GM18505 (cell line): Measurements from ENCODE around the gene CCNYL1.
"Not testable (repeated sequence)": the region's sequence is repeated elsewhere in the genome, so short reads cannot be mapped to it uniquely, and the experiment has no call there.

Experiments used
- ATAC-seq: cut with Tn5 transposase; IDR thresholded peaks from one replicate; pipeline ENCODE4 v1.9.1; 2021; ENCODE audit not compliant: unreplicated experiment
- POLR2A ChIP-seq: IDR thresholded peaks from 4 replicates; pipeline ENCODE4 v1.6.1; 2011; ENCODE audit warnings: borderline replicate concordance; ENCODE audit not compliant: insufficient read depth, insufficient read length; ENCODE audit errors: extremely low read depth

Gene CCNYL1

DNA sequence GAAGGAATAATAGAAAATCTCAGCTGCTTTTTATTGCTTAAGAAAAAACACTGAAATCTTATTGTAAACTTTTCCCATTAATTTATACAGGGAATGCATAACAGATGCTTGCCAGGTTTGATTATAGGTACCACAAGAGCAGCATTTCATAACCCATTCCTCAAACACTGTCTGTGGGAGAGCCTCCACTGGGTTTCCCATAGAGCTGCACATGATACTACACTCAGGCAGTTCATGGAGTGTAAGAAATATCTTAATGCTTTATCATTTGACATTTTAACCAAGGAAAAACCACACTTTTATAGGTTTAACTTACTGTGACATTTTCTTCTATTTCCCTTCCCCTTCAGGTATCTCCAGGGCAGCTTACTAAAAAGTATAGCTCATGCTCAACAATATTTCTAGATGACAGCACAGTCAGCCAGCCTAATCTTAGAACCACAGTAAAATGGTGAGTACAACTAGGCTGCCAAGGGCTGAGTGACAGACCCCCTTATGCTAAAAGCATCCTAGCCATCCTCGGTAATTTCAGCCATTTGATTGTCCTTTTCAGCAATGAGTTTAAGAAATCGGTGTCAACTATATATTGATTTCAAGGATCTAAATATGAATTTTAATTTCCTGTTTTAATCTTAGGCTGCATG, 22.3 kb downstream of the CCNYL1 start:
- no peak for ATAC-seq
- TF ChIP-seq POLR2A = no peak

DNA sequence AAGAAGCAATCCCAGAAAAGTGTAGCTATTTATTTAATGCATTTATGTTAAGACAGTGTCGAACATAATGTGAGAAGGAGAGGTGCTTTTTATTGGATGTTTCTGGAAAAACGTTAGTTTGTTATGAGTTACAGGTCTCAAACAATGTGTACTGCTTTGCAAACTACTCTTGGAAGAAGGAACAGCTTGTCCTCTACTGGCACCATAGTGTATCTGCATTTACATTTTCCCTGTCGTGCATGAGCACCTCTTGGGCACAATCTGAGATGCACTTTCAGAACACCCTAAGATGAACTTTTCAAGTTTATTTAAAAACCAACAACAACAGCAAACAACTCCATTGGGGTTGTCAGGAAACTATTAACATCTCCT, 22.8 kb downstream of the CCNYL1 start:
- no peak for TF ChIP-seq POLR2A
- peak; percentile 49 for ATAC-seq

DNA sequence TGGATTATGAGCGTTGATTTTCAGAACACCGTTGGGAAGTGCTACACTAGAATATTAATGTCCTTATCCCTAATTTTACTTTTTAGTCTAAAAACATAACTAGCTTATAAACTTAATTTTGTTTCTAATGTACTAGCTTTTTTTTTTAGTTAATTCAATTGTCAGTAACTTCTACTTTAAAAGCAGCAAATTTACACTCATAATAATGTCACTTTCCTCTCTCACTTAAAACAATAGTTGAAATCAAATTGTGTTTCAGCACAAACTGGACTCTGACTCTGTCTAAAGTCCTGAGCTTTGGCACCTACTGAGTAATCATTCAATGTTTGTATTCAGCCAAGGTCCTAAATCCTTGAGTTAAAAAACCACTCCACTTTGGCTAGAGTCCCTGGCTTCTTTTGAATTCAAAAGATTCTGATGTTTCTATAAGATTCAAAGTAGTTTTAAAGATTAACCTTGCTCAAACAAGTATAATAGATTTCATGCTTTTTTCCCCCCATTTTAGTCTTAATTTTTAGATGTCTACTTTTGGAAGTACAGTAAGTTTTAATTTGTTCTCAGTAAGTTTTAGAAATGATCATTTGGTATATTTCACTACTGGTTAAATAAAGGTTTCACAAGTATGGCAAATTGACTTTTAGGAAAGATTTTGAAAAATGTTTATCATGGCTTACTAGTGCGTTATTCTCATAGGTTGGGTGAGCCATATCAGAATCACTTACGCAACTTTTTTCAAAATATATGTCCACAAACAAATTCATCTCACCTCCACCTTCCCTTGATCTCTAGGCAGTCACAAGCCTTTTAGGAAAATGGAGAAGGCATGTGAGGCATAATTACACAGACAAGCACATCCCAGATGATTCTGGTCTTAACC, 23.4 kb downstream of the CCNYL1 start:
- ATAC-seq = no peak
- no peak for TF ChIP-seq POLR2A

DNA sequence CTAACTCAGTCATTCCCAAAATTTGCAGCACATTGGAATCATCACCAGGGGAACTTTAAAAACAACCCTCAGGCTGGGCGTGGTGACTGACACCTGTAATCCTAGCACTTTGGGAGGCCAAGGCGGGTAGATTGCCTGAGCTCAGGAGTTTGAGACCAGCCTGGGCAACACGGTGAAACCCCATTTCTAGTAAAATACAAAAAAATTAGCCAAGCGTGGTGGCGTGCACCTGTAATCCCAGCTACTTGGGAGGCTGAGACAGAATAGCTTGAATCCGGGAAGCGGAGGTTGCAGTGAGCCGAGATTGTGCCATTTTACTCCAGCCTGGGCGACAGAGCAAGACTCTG, 24.0 kb downstream of the CCNYL1 start:
- not testable (repeated sequence) for ATAC-seq

DNA sequence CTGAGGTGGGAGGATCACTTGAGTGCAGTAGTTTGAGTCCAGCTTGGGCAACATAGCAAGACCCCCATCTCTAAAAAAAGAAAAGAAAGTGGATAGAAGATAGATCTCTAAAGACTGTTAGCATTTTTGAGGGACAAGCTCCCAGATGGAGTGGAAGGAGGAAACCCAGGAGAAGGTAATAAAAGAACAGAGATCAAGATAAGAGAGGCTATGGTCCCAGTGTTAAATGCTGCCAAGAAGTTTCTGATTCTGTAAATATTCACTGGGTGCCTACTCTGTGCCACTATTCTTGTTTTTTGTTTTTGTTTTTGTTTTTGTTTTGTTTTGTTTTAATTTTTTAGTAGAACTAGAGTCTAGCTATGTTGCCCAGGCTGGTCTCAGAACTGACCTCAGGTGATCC, 32.1 kb downstream of the CCNYL1 start:
- TF ChIP-seq POLR2A = no peak
- no peak for ATAC-seq

DNA sequence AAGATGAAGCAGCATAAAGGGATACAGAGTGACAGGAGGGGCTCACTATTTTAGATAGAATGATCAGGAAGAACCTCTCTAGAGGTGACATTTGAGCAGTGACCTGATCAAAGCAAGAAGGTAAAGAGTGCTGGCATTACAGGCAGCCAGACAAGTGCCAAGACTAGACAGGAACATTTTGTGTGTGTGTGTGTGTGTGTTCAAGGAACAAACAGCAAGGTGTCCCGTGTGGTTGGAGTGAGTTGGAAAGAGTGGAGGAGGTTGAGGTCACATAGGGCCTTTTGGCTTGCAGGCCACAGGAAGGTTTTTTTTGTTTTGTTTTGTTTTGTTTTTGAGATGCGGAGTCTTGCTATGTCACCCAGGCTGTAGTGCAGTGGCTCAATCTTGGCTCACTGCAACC, 32.6 kb downstream of the CCNYL1 start:
- ATAC-seq = no peak
- no peak for TF ChIP-seq POLR2A

DNA sequence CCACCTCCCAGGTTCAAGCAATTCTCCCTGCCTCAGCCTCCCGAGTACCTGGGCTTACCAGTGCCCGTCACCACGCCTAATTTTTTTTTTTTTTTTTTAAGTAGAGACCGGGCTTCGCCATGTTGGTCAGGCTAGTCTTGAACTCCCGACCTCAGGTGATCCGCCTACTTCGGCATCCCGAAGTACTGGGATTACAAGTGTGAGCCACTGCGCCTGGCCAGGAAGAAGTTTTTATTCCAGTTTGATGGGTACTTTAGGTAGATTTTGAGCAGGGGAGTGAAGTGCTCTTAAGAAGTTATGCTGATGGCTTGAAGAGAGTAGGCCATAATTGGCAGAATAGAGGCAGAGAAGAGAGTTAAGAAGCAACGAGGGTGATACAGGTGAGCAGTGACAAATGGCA, 33.0 kb downstream of the CCNYL1 start:
- no peak for TF ChIP-seq POLR2A

DNA sequence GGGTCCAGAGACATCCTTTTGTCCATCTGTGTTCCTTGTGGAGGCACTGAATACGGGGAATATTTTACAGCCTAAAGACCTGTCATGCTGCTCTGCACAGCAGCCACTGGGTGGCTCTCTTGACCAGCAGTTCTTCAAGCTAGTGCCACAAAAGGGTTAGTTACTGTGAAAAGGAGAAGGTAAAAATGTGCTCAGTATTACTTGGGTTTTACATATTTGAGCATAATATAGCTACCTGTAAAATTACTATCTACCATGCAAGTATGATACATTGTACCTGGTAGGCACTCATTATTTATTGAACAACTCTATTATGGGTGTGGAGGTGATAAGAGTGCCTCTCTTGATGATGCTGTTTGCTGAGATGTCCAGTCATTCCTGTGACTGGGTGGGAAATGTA, 34.7 kb downstream of the CCNYL1 start:
- peak; percentile 83 for ATAC-seq
- no peak for TF ChIP-seq POLR2A

More for the DNA sequence above, 33.0 kb downstream of the CCNYL1 start:
- no peak for ATAC-seq

DNA sequence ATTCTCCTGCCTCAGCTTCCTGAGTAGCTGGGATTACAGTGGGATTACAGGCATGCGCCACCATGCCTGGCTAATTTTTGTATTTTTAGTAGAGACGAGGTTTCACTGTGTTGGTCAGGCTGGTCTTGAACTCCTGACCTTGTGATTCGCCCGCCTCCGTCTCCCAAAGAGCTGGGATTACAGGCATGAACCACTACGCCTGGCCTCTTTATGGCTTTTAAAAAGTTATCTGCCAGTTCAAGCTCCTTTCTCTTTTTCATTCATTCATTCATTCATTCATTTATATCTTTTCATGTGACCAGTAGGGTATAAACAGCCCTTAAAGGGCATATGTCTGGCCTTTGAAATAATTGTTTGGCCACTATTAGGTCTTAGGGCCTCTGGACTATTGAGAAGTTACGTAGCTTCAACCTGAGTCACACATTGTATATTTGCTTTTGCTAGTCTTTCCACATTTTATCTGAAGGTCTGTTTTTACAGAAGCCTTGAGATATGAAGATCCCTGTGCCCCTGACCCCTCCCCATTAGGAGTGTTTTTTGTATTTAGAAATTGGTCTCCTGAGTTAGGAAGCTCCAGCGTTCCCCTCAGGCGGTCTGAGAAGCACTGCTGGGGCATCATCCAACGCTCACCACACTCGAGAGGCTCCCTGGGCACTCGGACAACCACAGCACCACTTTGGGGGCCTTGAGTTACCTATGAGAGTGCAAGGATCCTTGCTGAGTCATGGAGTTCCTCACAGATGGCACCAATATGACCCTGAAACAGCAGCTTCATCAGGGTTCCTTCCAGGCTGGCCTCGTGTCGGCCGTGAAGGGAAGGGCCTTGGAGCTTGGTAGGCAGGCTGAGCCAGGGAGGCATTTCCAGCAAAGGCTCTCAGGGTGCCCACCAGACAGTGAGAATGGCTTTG, 36.5 kb downstream of the CCNYL1 start:
- ATAC-seq = no peak
- no peak for TF ChIP-seq POLR2A

DNA sequence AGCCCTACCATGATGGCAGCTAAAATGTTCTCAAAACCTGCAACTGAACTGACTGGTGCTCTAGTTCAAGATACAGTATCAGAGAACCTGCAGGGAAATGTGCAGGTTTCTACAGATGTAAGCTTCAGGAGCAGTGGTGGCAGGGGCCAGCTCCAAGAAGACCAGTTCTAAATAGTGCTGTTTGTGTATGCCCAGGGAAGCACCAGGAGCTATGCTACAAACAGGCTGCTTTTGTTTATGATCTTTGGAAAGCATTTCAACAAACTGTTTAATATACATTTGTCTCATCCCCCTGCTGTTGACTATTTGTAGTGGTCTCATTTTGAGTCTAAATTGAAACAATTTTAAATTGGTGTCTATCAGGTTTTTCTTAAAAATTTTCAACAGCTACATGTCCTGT, 37.6 kb downstream of the CCNYL1 start:
- TF ChIP-seq POLR2A = no peak
- ATAC-seq = no peak

DNA sequence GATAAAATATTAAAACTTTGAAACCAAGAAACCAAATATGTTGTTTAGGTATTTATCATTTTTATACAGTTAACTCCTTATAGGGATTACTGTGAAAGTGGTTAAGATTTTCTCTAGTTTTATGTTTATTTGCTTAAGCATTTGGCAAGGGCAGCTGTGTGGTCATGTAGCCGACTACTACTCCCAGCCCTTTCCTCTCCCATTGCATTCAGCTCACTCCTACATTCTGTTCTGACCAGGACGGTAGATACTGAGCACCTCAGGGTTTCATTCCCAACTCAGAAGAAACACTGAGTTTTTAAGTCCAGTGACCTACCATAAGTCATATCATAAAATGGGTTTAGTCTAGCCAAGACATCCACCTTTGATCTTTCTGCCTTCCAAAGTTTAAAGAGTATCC, 38.4 kb downstream of the CCNYL1 start:
- no peak for ATAC-seq
- no peak for TF ChIP-seq POLR2A

DNA sequence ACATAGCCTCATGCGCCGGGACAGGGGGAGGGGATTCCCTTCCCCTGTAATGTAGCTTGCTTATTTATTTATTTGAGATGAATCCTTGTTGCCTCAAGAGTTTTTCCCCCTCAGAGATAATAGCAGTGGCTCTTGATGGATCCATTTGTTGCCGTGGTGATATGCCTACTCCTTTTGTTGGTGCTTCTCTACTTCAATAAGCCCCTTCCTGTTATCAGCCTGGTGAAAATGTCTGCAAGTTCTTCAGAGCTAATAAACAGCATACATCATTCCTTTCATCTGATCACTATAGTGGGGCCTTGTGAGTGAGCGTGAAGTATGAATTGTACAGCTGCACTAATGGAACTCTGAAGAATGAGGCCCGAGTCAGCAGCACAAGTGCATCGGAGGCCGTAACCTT, 38.9 kb downstream of the CCNYL1 start:
- no peak for ATAC-seq
- TF ChIP-seq POLR2A = no peak

DNA sequence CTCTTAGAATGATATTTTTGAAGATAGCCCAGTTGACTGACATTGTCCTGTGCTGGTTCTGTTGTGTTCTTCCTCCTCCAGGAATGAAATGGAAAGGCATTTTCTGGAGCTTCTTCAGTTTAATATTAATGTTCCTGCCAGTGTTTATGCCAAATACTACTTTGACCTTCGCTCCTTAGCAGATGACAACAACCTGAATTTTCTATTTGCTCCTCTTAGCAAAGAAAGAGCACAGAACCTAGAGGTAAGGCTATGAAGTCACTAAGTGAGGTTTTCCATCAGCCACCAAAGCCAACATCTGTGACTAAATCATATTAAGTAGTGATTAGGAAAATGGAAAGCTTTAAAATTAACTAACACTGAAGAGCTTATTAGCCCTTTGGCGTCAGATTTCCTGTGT, 39.4 kb downstream of the CCNYL1 start:
- ATAC-seq = no peak
- TF ChIP-seq POLR2A = no peak

DNA sequence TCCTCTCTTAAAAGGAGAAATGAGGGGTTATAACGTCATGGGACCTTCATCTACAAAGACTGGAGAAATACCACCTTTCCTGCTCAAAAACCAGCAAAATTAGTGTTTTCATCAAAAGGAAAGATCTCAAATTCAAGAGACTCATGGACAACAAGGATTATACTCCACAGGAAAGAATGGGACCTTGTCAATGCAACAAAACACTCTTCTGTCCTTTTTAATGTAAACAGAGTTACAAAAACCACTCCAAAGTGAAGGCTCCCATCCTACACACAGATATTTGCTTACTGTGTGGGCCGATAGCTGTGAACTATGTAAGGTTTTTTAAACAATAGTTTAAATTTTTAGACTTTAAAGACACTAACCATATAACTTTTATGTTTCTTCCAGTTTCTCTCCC, 42.2 kb downstream of the CCNYL1 start:
- not testable (repeated sequence) for ATAC-seq
